CD4-positive, alpha-beta T cell (primary cell): ENCODE data around the gene GABRR3. TPM values are rescaled to one million over a fixed set of nuclear protein-coding genes. Genes with fewer than 3 reads are reported as not detected.

ENCODE experiments used
- ATAC-seq: fragments of 200-7000 bp; cut with Tn5 transposase; one replicate; pipeline ENCODE4 v1.10.0; 2022; ENCODE audit warnings: mild to moderate bottlenecking; ENCODE audit not compliant: poor library complexity
- CTCF ChIA-PET: fragments of 350-600 bp; sonication (Branson Sonifier 250); formaldehyde crosslinking; loops from one replicate; lab custom pipeline; 2021; ENCODE audit warnings: antibody characterized with exemption, inconsistent platforms; lab: Charles Lee
- POLR2A ChIA-PET: fragments of 350-600 bp; sonication (Branson Sonifier 250); formaldehyde crosslinking; loops from one replicate; lab custom pipeline; 2021; ENCODE audit warnings: antibody characterized with exemption, inconsistent platforms; lab: Charles Lee
- DNase-seq, 14 experiments: peaks; one replicate each; pipeline ENCODE4 v3.0.0-alpha.2; 2013 to 2020; ENCODE audit warnings: mixed read lengths in 2 of 14
- H3K27ac ChIP-seq, 2 donors: one replicate each; pipeline versions ENCODE4 v1.5.1 to v1.7.0; 2013; ENCODE audit warnings: low read length in 2 of 2, low read depth in 1 of 2, mild to moderate bottlenecking in 1 of 2
- H3K27me3 ChIP-seq, 2 experiments: 1 replicate in 1 of 2; 2 replicates in 1 of 2; pipeline versions ENCODE4 v1.6.1 to v1.7.0; 2013; ENCODE audit warnings: low read length in 2 of 2, control low read depth in 1 of 2, mild to moderate bottlenecking in 1 of 2, moderate library complexity in 1 of 2; ENCODE audit not compliant: insufficient read depth in 2 of 2, control insufficient read depth in 1 of 2
- H3K36me3 ChIP-seq: one replicate; pipeline ENCODE4 v1.6.1; 2013; ENCODE audit warnings: low read length, control low read depth; ENCODE audit not compliant: insufficient read depth
- H3K4me1 ChIP-seq: one replicate; pipeline ENCODE4 v1.6.1; 2013; ENCODE audit warnings: low read length, control low read depth; ENCODE audit not compliant: insufficient read depth
- H3K4me3 ChIP-seq: one replicate; pipeline ENCODE4 v1.5.1; 2013; ENCODE audit warnings: mild to moderate bottlenecking, low read length, moderate library complexity
- H3K9me3 ChIP-seq, 2 experiments: 1 replicate in 1 of 2; 2 replicates in 1 of 2; pipeline versions ENCODE4 v1.6.1 to v1.7.0; 2013; ENCODE audit warnings: low read length in 2 of 2, mild to moderate bottlenecking in 2 of 2, control low read depth in 1 of 2, moderate library complexity in 1 of 2; ENCODE audit not compliant: control insufficient read depth in 1 of 2, insufficient read depth in 1 of 2
- H3K27ac Mint-ChIP-seq: one replicate; pipeline ENCODE4 v1.8.0; 2020; ENCODE audit warnings: mixed read lengths
- H3K27me3 Mint-ChIP-seq: one replicate; pipeline ENCODE4 v1.8.0; 2021; ENCODE audit warnings: mixed read lengths
- H3K36me3 Mint-ChIP-seq: one replicate; pipeline ENCODE4 v1.8.0; 2021; ENCODE audit warnings: low read depth, mixed read lengths
- H3K4me1 Mint-ChIP-seq: one replicate; pipeline ENCODE4 v1.8.0; 2021; ENCODE audit warnings: low read depth, mixed read lengths
- H3K4me3 Mint-ChIP-seq: one replicate; pipeline ENCODE4 v1.8.0; 2020; ENCODE audit warnings: mild to moderate bottlenecking, mixed read lengths
- H3K9me3 Mint-ChIP-seq: one replicate; pipeline ENCODE4 v1.8.0; 2020; ENCODE audit warnings: mixed read lengths
- intact Hi-C, 2 experiments: fragments of 100-400 bp; cut with DNase I in 1 of 2; cut with micrococcal nuclease in 1 of 2; formaldehyde crosslinking; loops; one replicate each; pipeline versions ENCODE4 v1.15.1 to v1.9.0; 2023 to 2025; cut with DNase I, micrococcal nuclease
- total RNA-seq, 174 experiments: library from RNA in 2 of 174; stranded (reverse) in 2 of 174; gene quantifications; one replicate each; pipeline ENCODE4 v1.2.3 and lab custom pipeline; 2021 to 2026
- TF ChIP-seq, protein P1 (sequence below): fragments of 200-600 bp; IDR thresholded peaks from one replicate; pipeline ENCODE4 v1.8.0; 2022; ENCODE audit warnings: antibody characterized with exemption, mild to moderate bottlenecking

Gene GABRR3
- total RNA-seq, 2 experiments from 2014 or later: not detected

DNA sequence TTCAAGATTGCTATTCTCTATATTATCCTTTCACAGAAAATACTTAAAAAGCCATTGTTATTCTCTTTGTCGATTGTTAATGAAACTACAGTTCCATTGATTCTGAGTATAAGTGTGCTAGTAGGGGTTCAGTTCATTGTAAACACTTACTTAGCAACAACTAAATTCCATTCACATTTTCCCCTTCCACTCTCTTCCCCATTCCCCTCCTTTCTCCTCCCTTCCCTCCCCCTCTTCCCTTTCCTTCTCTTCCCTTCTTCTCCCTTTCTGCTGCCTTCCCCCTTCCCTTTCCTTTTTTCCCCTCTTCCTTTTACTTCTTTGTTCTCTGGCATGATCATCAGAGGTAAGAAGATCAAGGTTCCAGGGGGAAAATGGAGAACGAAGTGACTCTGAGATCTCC is 41.6 kb downstream of the GABRR3 start:
- Histone ChIP-seq H3K36me3 (no peaks in the 10 kb centered on the region), H3K4me1 (peaks cover 12% of the 10 kb centered on the region), H3K9me3 (no peaks in the 10 kb centered on the region), H3K4me3 (no peak overlapping the region), H3K27me3 (no peaks in the 10 kb centered on the region), H3K27ac (no peak overlapping the region)
- TF ChIP-seq, protein P1, sequence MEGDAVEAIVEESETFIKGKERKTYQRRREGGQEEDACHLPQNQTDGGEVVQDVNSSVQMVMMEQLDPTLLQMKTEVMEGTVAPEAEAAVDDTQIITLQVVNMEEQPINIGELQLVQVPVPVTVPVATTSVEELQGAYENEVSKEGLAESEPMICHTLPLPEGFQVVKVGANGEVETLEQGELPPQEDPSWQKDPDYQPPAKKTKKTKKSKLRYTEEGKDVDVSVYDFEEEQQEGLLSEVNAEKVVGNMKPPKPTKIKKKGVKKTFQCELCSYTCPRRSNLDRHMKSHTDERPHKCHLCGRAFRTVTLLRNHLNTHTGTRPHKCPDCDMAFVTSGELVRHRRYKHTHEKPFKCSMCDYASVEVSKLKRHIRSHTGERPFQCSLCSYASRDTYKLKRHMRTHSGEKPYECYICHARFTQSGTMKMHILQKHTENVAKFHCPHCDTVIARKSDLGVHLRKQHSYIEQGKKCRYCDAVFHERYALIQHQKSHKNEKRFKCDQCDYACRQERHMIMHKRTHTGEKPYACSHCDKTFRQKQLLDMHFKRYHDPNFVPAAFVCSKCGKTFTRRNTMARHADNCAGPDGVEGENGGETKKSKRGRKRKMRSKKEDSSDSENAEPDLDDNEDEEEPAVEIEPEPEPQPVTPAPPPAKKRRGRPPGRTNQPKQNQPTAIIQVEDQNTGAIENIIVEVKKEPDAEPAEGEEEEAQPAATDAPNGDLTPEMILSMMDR: no peak
- ChIA-PET POLR2A (no interaction called here), CTCF (no interaction called here)
- intact Hi-C loops: no loop called here
- Mint-ChIP-seq H3K27me3 (no peaks in the 10 kb centered on the region), H3K9me3 (no peaks in the 10 kb centered on the region), H3K4me3 (no peak overlapping the region), H3K27ac (no peak overlapping the region), H3K36me3 (no peaks in the 10 kb centered on the region), H3K4me1 (peaks cover 32% of the 10 kb centered on the region)
- ATAC-seq: no peak
- no peak for DNase-seq

GRCh38 chr3:97992547-97993173 is 42.5 kb downstream of the GABRR3 start:
- no peak overlapping the region for H3K27ac ChIP-seq
- Mint-ChIP-seq H3K4me3 (no peak overlapping the region), H3K4me1 (peaks cover 36% of the 10 kb centered on the region), H3K36me3 (no peaks in the 10 kb centered on the region), H3K27ac (no peak overlapping the region), H3K9me3 (no peaks in the 10 kb centered on the region), H3K27me3 (no peaks in the 10 kb centered on the region)
- ChIA-PET CTCF (no interaction called here), POLR2A (no interaction called here)
- H3K4me1 ChIP-seq: peaks cover 12% of the 10 kb centered on the region
- intact Hi-C loops: no loop called here
- no peaks in the 10 kb centered on the region for H3K27me3 ChIP-seq
- no peaks in the 10 kb centered on the region for H3K9me3 ChIP-seq
- TF ChIP-seq, protein P1: no peak
- H3K36me3 ChIP-seq: no peaks in the 10 kb centered on the region
- no peak overlapping the region for H3K4me3 ChIP-seq
- ATAC-seq (no peak), DNase-seq (no peak)

- Mint-ChIP-seq H3K36me3 (no peaks in the 10 kb centered on the region), H3K4me3 (peak overlapping the region; percentile 77), H3K27ac (peak overlapping the region; percentile 83), H3K4me1 (peaks cover 36% of the 10 kb centered on the region), H3K27me3 (no peaks in the 10 kb centered on the region), H3K9me3 (no peaks in the 10 kb centered on the region)
- Histone ChIP-seq H3K4me3 (peak overlapping the region; percentile 27), H3K9me3 (no peaks in the 10 kb centered on the region), H3K4me1 (peaks cover 12% of the 10 kb centered on the region), H3K27ac (peak overlapping the region in 1 of 2 donors; percentile 33), H3K36me3 (no peaks in the 10 kb centered on the region), H3K27me3 (no peaks in the 10 kb centered on the region)
- intact Hi-C loops: no loop called here
- peak; percentile 98 for ATAC-seq
- POLR2A ChIA-PET: interaction anchor here (0.5 to 1.9 kb wide), 5 partner anchors 12 to 701 kb away, joined by 3 to 16 read pairs (median 5); partner anchors contain the start of genes CRYBG3 and RIOX2
- CTCF ChIA-PET: interaction anchor here (0.7 kb wide), 1 partner anchor 170 kb away, joined by 3 read pairs; the partner anchor contains the start of gene CRYBG3
- DNase-seq: peak in 7 of 14 experiments; percentile 6 to 57 (median 43)
- TF ChIP-seq, protein P1: no peak
These were observed 43.8 kb downstream of the GABRR3 start for GRCh38 chr3:97991293-97991682.
